H1 (cell line): ENCODE data around the gene MAP1LC3C. TPM values are rescaled to one million over a fixed set of nuclear protein-coding genes. Genes with fewer than 3 reads are reported as not detected.

Experiments
- CHD7 ChIP-seq: fragments of 300-600 bp; sonication (generic); IDR thresholded peaks from 2 replicates; pipeline ENCODE4 v1.7.1; 2012; ENCODE audit warnings: low read length, moderate library complexity, mild to moderate bottlenecking, inconsistent platforms; ENCODE audit not compliant: insufficient replicate concordance
- polyA plus RNA-seq, 7 experiments: library from polyadenylated mRNA; depleted of rRNA in 3 of 7; stranded (reverse) in 5 of 7; unstranded in 2 of 7; fragments of >200 nt in 5 of 7; fragments of 200-250 nt in 2 of 7; gene quantifications; 1 replicate in 5 of 7; 2 replicates in 1 of 7; 4 replicates in 1 of 7; pipeline versions ENCODE4 v1.2.1 to v1.2.3, GENCODE V29; 2011 to 2013; ENCODE audit warnings: missing spikeins in 2 of 7, mixed read lengths in 2 of 7
- total RNA-seq: library from RNA; stranded (reverse); fragmentation: NEBNext Ultra II Directional; extraction: Animal tissue kit (Norgen Biotek cat#: 25700); gene quantifications from 2 replicates; pipeline ENCODE4 v1.2.1, GENCODE V29; 2021

MAP1LC3C gene
- total and polyA plus RNA-seq, 2 of the 8 experiments (the other 6 are each of a cell fraction or from before 2014, with no cell fraction given): 1.7 to 3.2 TPM

DNA sequence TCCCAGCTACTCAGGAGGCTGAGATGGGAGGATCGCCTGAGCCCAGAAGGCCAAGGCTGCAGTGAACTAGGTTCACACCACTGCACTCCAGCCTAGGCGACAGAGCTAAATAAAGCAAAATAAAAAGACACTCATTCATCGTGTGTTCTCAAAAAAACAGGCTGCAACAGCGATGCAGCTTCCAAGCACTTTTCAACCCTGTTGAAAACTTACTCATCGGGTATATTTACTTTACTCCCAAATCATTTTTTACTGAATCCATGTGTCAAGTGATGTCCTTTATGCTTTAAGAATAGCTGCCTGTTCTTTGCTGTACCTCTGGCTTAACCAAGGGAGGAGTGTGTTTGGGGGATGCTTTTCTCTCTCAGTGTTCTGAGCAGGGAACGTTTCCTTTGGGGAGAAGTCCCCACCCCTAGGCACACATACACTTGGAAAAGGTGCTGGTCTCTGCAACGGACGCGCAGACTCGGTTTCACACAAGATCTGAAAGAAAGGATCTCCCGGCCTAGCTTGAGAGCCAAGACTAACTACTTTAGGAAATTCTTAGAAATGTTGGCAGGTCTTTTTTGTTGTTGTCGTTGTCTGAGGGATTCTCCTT lies 1.4 kb downstream of the MAP1LC3C start (continued):
- TF ChIP-seq CHD7: no peak
